HepG2 (cell line): ENCODE measurements around the gene MMP19. TPM values are rescaled to one million over a fixed set of nuclear protein-coding genes. Genes with fewer than 3 reads are reported as not detected.

Experiments used
- ATAC-seq: fragments of 200-7000 bp; cut with Tn5 transposase; 3 replicates; pipeline ENCODE4 v1.9.1; 2020; ENCODE audit warnings: mild to moderate bottlenecking, moderate library complexity
- BruUV-seq: library from RNA; stranded (reverse); fragments of 400-500 nt; replicated peaks from 2 replicates; lab custom pipeline; 2021; lab: Mats Ljungman, UMichigan
- CTCF ChIA-PET: fragments of 300-600 bp; formaldehyde crosslinking; extraction: SDS; loops from one replicate; lab custom pipeline; 2021; ENCODE audit warnings: low total read pairs, inconsistent platforms, low intra/inter-chr PET ratio; lab: Yijun Ruan, JAX
- POLR2A ChIA-PET: fragments of 350-600 bp; sonication (Branson Sonifier 250); formaldehyde crosslinking; loops from one replicate; lab custom pipeline; 2020; ENCODE audit warnings: antibody characterized with exemption, inconsistent platforms; lab: Yijun Ruan, JAX
- DNase-seq: peaks from one replicate; pipeline ENCODE4 v3.0.0-alpha.2; 2015; ENCODE audit warnings: low spot score
- FAIRE-seq: peaks from 3 replicates; lab custom pipeline; 2011; peaks lifted over from hg19 to GRCh38; lab: Jason Lieb, UNC
- H2AFZ ChIP-seq: one replicate; pipeline ENCODE4 v1.6.1; 2011; ENCODE audit warnings: low read length, inconsistent platforms
- H3K27ac ChIP-seq: fragments of 300-600 bp; 3 replicates; pipeline ENCODE4 v1.8.0; 2011; ENCODE audit warnings: mixed run types, mild to moderate bottlenecking, mixed read lengths, low read length, inconsistent platforms; ENCODE audit not compliant: insufficient read depth; ENCODE audit errors: extremely low read length
- H3K27me3 ChIP-seq, 2 experiments: fragments of 200-600 bp in 1 of 2; 2 replicates in 1 of 2; 3 replicates in 1 of 2; pipeline versions ENCODE4 v1.6.0 to v1.8.0; 2011; ENCODE audit warnings: low read length in 2 of 2, mild to moderate bottlenecking in 2 of 2, moderate library complexity in 2 of 2, inconsistent platforms in 1 of 2; ENCODE audit not compliant: insufficient read depth in 2 of 2, control insufficient read depth in 1 of 2
- H3K36me3 ChIP-seq, 2 experiments: fragments of 200-600 bp in 1 of 2; replicated peaks in 1 of 2; 2 replicates in 1 of 2; 3 replicates in 1 of 2; pipeline versions ENCODE4 v1.5.1 to v1.8.0; 2011; ENCODE audit warnings: low read length in 2 of 2, inconsistent platforms in 1 of 2; ENCODE audit not compliant: insufficient read depth in 2 of 2, control insufficient read depth in 1 of 2
- H3K4me1 ChIP-seq: 2 replicates; pipeline ENCODE4 v1.5.1; 2012; ENCODE audit warnings: low read length, inconsistent platforms; ENCODE audit not compliant: insufficient read depth
- H3K4me2 ChIP-seq: 2 replicates; pipeline ENCODE4 v1.6.0; 2011; ENCODE audit warnings: low read depth, low read length, inconsistent platforms
- H3K4me3 ChIP-seq, 3 experiments: fragments of 200-600 bp in 1 of 3; sonication (generic), shearing (Covaris generic) in 1 of 3; replicated peaks in 1 of 3; 2 replicates each; pipeline ENCODE4 v1.5.1; 2011 to 2016; ENCODE audit warnings: low read length in 3 of 3, inconsistent platforms in 2 of 3, low read depth in 2 of 3, mild to moderate bottlenecking in 2 of 3, control low read depth in 1 of 3, mixed read lengths in 1 of 3; ENCODE audit not compliant: insufficient read depth in 1 of 3
- H3K79me2 ChIP-seq: one replicate; pipeline ENCODE4 v1.6.1; 2011; ENCODE audit warnings: low read length, inconsistent platforms; ENCODE audit not compliant: insufficient read depth
- H3K9ac ChIP-seq: 2 replicates; pipeline ENCODE4 v1.6.0; 2011; ENCODE audit warnings: mild to moderate bottlenecking, low read depth, low read length, inconsistent platforms; ENCODE audit not compliant: insufficient read depth
- H3K9me3 ChIP-seq: 2 replicates; pipeline ENCODE4 v1.5.1; 2012; ENCODE audit warnings: mild to moderate bottlenecking, low read length
- H4K20me1 ChIP-seq: 2 replicates; pipeline ENCODE4 v1.6.0; 2011; ENCODE audit warnings: inconsistent platforms, mild to moderate bottlenecking, low read length, moderate library complexity; ENCODE audit not compliant: insufficient read depth
- AGO2 ChIP-seq: fragments of 200-400 bp; formaldehyde crosslinking; optimal IDR thresholded peaks from 2 replicates; pipeline ENCODE3; 2017; ENCODE audit warnings: mild to moderate bottlenecking, low read depth, low read length, moderate library complexity
- CEBPB ChIP-seq: IDR thresholded peaks from 2 replicates; pipeline ENCODE4 v1.6.1; 2011; ENCODE audit warnings: low read depth, low read length, improper control_type of control experiment, borderline replicate concordance
- ZNF121 ChIP-seq: sonication (generic); formaldehyde crosslinking; IDR thresholded peaks from 2 replicates; pipeline ENCODE4 v1.5.0; 2020; ENCODE audit warnings: mild to moderate bottlenecking, missing genetic modification reagents
- ZNF678 ChIP-seq: sonication (generic); formaldehyde crosslinking; IDR thresholded peaks from 2 replicates; pipeline ENCODE4 v1.4.0; 2020; ENCODE audit warnings: mild to moderate bottlenecking, missing genetic modification reagents
- WGBS: methylation state at CpG from one replicate; pipeline ENCODE4 v1.1.6; 2017; ENCODE audit warnings: low lambda C conversion rate; 5-methylcytosine and 5-hydroxymethylcytosine counted together
- in situ Hi-C: cut with HindIII; loops from 2 replicates; pipeline ENCODE4 v1.10.0; 2017; ENCODE audit warnings: low pct_unique_long_range_greater_than_20kb; ENCODE audit not compliant: extremely low pct_ligation_motif_present
- intact Hi-C: fragments of 100-400 bp; cut with micrococcal nuclease; formaldehyde crosslinking; loops from one replicate; pipeline ENCODE4 v1.10.0; 2022; ENCODE audit not compliant: unreplicated experiment
- polyA plus RNA-seq, 8 experiments: library from polyadenylated mRNA; depleted of rRNA in 3 of 8; stranded (reverse) in 7 of 8; unstranded in 1 of 8; fragments of >200 nt; fragmentation: Illumina TruSeq in 4 of 8; extraction: Trizol in 4 of 8; gene quantifications; 2 replicates each; pipeline versions ENCODE4 v1.2.1 to v1.2.3, GENCODE V29; 2011 to 2016; ENCODE audit warnings: low read depth in 4 of 8, missing spikeins in 1 of 8, mixed read lengths in 1 of 8; ENCODE audit not compliant: insufficient read depth in 1 of 8
- total RNA-seq, 5 experiments: library from RNA; depleted of rRNA; stranded (reverse); fragments of >200 nt; fragmentation: Illumina TruSeq; extraction: Trizol; gene quantifications; 2 replicates each; pipeline ENCODE4 v1.2.3, GENCODE V29; 2016; ENCODE audit warnings: low read depth in 1 of 5

Gene MMP19
- total and polyA plus RNA-seq, 2 of the 13 experiments (the other 11 are each of a cell fraction or from before 2014, with no cell fraction given) = 0.07 to 0.08 TPM

- BruUV-seq = no TSS peak
- no peaks in the 10 kb centered on the region for H3K9me3 ChIP-seq
- H3K27ac ChIP-seq = no peak overlapping the region
- H3K4me1 ChIP-seq = peaks cover 25% of the 10 kb centered on the region
- POLR2A ChIA-PET = interaction anchor here (1.5 to 2.8 kb wide), 2 partner anchors 9 to 20 kb away, joined by 3 to 11 read pairs; partner anchors contain the start of genes DNAJC14, ORMDL2 and SARNP
- intact Hi-C loops (no loop called here), in situ Hi-C loops (no loop called here)
- H3K79me2 ChIP-seq = peaks cover 84% of the 10 kb centered on the region
- H3K9ac ChIP-seq = no peak overlapping the region
- FAIRE-seq (no peak), DNase-seq (no peak), ATAC-seq (no peak)
- H3K4me3 ChIP-seq = no peak overlapping the region
- peaks cover 18% of the 10 kb centered on the region for H4K20me1 ChIP-seq
- H3K36me3 ChIP-seq = peaks cover 0 to 19% of the 10 kb centered on the region in 2 experiments; a peak in 4 of 5 replicates
- CTCF ChIA-PET = no interaction called here
- no peaks in the 10 kb centered on the region for H3K27me3 ChIP-seq
- no peak overlapping the region for H3K4me2 ChIP-seq
- 99% methylated on average over 5 of the region's 5 CpGs for WGBS
- peak; percentile 32; the same call in 1 of the 2 replicates for TF ChIP-seq ZNF121 (CRISPR knock-in tag)
- no peak for TF ChIP-seq AGO2
- H2AFZ ChIP-seq = no peak overlapping the region
Measured at GRCh38 chr12:55809274-55809673, 33.5 kb downstream of the MMP19 start.

GRCh38 chr12:55806982-55807381 is 35.8 kb downstream of the MMP19 start:
- H3K27me3 ChIP-seq = no peaks in the 10 kb centered on the region
- ChIA-PET CTCF (no interaction called here), POLR2A (no interaction called here)
- H3K27ac ChIP-seq = no peak overlapping the region
- TF ChIP-seq CEBPB = peak; percentile 42; the same call in 1 of the 2 replicates
- no peak for TF ChIP-seq ZNF678 (CRISPR knock-in tag)
- no TSS peak for BruUV-seq
- H3K4me2 ChIP-seq = no peak overlapping the region
- in situ Hi-C loops = no loop called here
- FAIRE-seq (no peak), ATAC-seq (no peak), DNase-seq (no peak)
- H3K9me3 ChIP-seq = no peaks in the 10 kb centered on the region
- H3K36me3 ChIP-seq = peaks cover 1 to 24% of the 10 kb centered on the region in 2 experiments; a peak in 3 of 5 replicates
- peaks cover 4% of the 10 kb centered on the region for H3K4me1 ChIP-seq
- intact Hi-C loops = no loop called here
- H3K9ac ChIP-seq = no peak overlapping the region
- peaks cover 71% of the 10 kb centered on the region for H3K79me2 ChIP-seq
- no peak overlapping the region for H2AFZ ChIP-seq
- no peak overlapping the region for H3K4me3 ChIP-seq
- WGBS = 95% methylated on average over 8 of the region's 8 CpGs
- peaks cover 16% of the 10 kb centered on the region for H4K20me1 ChIP-seq
